Subcutaneous abdominal adipose tissue (tissue), 5 donors: ENCODE measurements around the gene ACSL3.

ENCODE experiments used
- H3K27ac ChIP-seq: one replicate; pipeline ENCODE4 v1.7.0; 2013; ENCODE audit warnings: low read depth, mild to moderate bottlenecking, inconsistent platforms, low read length, moderate library complexity
- H3K27me3 ChIP-seq, 5 donors: one replicate each; pipeline ENCODE4 v1.7.0; 2013; ENCODE audit warnings: low read length in 5 of 5, inconsistent platforms in 1 of 5; ENCODE audit not compliant: control insufficient read depth in 5 of 5, insufficient read depth in 4 of 5
- H3K36me3 ChIP-seq, 5 donors: one replicate each; pipeline ENCODE4 v1.7.0; 2013; ENCODE audit warnings: low read length in 5 of 5; ENCODE audit not compliant: control insufficient read depth in 5 of 5, insufficient read depth in 5 of 5
- H3K4me1 ChIP-seq, 5 donors: one replicate each; pipeline ENCODE4 v1.7.0; 2013; ENCODE audit warnings: low read length in 5 of 5, mild to moderate bottlenecking in 3 of 5, moderate library complexity in 1 of 5; ENCODE audit not compliant: control insufficient read depth in 5 of 5, insufficient read depth in 5 of 5
- H3K4me3 ChIP-seq, 5 donors: one replicate each; pipeline ENCODE4 v1.7.0; 2013; ENCODE audit warnings: low read length in 5 of 5, low read depth in 1 of 5
- H3K9ac ChIP-seq, 5 donors: one replicate each; pipeline ENCODE4 v1.7.0; 2013; ENCODE audit warnings: low read length in 5 of 5, mild to moderate bottlenecking in 4 of 5, moderate library complexity in 3 of 5
- H3K9me3 ChIP-seq, 5 donors: one replicate each; pipeline ENCODE4 v1.7.0; 2013; ENCODE audit warnings: low read length in 5 of 5; ENCODE audit not compliant: control insufficient read depth in 5 of 5
- donor health status: healthy.
- donor health status: healthy.
- donor health status: healthy.
- donor health status: healthy.
- donor health status: healthy.

Gene ACSL3

DNA sequence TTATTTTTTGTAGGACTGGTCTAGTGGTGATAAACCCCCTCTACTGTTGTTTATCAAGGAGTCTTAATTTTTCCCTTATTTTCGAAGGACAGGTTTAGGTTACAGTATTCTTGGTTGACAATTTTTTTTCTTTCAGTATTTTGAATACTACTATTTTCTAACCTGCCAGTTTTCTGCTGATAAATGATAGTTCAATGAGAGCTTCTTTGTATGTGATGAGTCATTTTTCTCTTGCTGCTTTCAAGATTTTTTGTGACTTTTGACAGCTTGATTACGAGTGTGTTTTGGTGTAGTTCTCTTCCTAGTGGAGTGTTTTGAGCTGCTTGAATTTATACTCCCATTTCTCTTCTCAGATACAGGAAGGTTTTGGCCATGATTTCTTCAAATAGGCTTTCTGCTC, 77.5 kb downstream of the ACSL3 start:
- no peaks in the 10 kb centered on the region for H3K27me3 ChIP-seq
- H3K4me1 ChIP-seq: no peaks in the 10 kb centered on the region
- H3K4me3 ChIP-seq: peak overlapping the region in 1 of 5 donors; percentile 3
- H3K36me3 ChIP-seq: peaks cover 38 to 50% (median 46%) of the 10 kb centered on the region in 5 donors
- H3K9ac ChIP-seq: no peak overlapping the region
- peaks cover 4 to 12% (median 6%) of the 10 kb centered on the region in 5 donors for H3K9me3 ChIP-seq
- H3K27ac ChIP-seq: no peak overlapping the region

DNA sequence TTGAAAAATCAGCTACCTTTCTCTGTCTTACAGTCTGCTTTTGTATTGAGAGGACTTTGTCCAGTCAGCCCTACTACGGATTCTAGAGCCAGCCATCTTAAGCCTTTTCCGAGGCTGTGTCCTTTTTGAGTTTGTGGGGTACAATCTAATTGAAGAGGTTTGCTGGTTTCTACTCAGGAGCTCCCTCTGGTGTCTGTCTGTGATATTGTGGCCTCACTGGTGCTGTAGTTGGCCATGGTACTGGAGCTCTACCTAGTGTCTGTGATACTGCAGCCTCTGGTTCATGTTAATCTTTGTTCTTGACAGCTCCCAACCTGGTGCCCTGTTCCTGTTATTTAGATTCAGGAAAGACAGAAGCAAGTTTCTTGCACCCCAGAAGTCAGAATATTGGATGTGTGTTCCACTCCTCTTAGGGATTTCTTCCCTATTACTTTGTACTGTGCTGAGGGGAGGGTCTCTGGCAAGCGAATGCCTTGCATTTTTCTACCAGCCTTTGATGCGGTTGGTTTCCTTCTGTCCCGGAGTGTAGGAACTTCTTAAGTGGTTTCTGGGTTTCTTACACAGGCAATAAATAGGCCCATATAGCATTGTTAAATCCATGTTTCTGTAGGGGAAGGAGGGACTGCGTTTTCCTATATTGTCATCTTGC, 78.5 kb downstream of the ACSL3 start:
- Histone ChIP-seq H3K4me1 (peaks cover 0 to 4% (median 0%) of the 10 kb centered on the region in 5 donors), H3K4me3 (no peak overlapping the region), H3K9ac (no peak overlapping the region), H3K27ac (no peak overlapping the region), H3K9me3 (peaks cover 4 to 12% (median 6%) of the 10 kb centered on the region in 5 donors), H3K36me3 (peaks cover 30 to 43% (median 37%) of the 10 kb centered on the region in 5 donors), H3K27me3 (no peaks in the 10 kb centered on the region)

DNA sequence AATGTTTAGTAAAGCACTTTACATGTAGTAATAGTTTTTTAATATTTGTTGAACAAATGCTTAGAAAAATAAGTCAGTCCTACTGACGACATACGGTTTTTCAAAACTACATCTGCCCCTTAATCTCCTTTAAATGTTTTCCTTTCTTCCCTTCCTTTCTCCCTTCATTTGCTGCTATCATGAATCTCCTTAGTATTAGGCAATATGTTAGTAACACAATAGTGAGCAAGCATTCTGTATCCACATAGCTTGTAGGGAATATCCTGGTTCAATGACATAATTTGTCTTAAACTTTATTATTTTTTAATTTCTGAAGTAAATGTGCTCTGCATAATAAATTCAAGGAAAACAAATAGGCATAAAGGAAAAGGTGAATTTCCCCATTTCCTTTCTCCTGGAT, 79.1 kb downstream of the ACSL3 start:
- H3K9ac ChIP-seq: no peak overlapping the region

DNA sequence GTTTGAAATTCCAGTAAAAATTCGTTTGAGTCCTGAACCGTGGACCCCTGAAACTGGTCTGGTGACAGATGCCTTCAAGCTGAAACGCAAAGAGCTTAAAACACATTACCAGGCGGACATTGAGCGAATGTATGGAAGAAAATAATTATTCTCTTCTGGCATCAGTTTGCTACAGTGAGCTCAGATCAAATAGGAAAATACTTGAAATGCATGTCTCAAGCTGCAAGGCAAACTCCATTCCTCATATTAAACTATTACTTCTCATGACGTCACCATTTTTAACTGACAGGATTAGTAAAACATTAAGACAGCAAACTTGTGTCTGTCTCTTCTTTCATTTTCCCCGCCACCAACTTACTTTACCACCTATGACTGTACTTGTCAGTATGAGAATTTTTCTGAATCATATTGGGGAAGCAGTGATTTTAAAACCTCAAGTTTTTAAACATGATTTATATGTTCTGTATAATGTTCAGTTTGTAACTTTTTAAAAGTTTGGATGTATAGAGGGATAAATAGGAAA, 80.7 kb downstream of the ACSL3 start:
- Histone ChIP-seq H3K4me1 (peaks cover 0 to 8% (median 0%) of the 10 kb centered on the region in 5 donors), H3K27me3 (no peaks in the 10 kb centered on the region), H3K36me3 (peaks cover 17 to 29% (median 20%) of the 10 kb centered on the region in 5 donors), H3K27ac (no peak overlapping the region), H3K9me3 (peaks cover 4 to 12% (median 6%) of the 10 kb centered on the region in 5 donors), H3K9ac (no peak overlapping the region), H3K4me3 (no peak overlapping the region)

More for the DNA sequence above, 79.1 kb downstream of the ACSL3 start:
- H3K27me3 ChIP-seq: no peaks in the 10 kb centered on the region
- peaks cover 24 to 37% (median 30%) of the 10 kb centered on the region in 5 donors for H3K36me3 ChIP-seq
- peaks cover 4 to 12% (median 6%) of the 10 kb centered on the region in 5 donors for H3K9me3 ChIP-seq
- H3K4me3 ChIP-seq: no peak overlapping the region
- H3K4me1 ChIP-seq: peaks cover 0 to 8% (median 0%) of the 10 kb centered on the region in 5 donors
- no peak overlapping the region for H3K27ac ChIP-seq

DNA sequence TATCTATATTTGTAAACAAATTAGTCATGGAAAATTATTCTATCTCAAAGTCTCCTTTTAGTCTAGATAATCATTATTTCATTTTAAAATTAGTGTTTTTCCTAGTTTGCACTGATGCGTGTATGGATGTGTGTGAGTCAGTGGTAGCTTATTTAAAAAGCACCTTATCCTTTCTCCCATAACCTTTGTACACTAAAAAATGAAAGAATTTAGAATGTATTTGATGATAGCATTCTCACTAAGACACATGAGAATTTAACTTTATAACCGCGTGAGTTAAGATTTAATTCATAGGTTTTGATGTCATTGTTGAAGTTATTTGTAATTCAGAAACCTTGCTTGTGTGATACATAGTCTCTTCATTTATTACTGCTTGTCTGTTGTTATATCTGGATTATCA, 81.7 kb downstream of the ACSL3 start:
- Histone ChIP-seq H3K9ac (no peak overlapping the region), H3K27me3 (no peaks in the 10 kb centered on the region), H3K4me3 (no peak overlapping the region), H3K4me1 (peaks cover 0 to 8% (median 0%) of the 10 kb centered on the region in 5 donors), H3K9me3 (peaks cover 4 to 12% (median 4%) of the 10 kb centered on the region in 5 donors), H3K27ac (no peak overlapping the region), H3K36me3 (peaks cover 9 to 24% (median 14%) of the 10 kb centered on the region in 5 donors)

DNA sequence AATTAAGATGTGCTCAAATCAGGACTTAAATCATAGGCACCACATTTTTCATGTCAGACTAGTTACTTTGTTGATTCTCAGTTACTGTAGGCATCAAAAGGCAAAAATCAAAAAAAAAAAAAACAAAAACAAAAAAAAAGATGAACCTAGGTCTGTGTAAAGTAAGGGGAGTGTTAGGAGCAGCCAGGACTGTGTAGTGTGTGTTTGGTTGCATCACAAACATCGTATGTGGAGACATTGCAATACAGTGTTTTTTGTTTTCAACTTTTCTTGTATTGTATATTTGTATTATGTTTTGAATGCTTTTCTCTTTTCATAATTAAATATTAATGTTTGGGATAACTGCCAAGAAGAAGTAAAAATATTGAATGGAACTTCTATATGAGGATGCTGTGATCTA, 82.1 kb downstream of the ACSL3 start:
- Histone ChIP-seq H3K36me3 (peaks cover 9 to 21% (median 14%) of the 10 kb centered on the region in 5 donors), H3K9me3 (peaks cover 3 to 11% (median 4%) of the 10 kb centered on the region in 5 donors), H3K9ac (no peak overlapping the region), H3K4me1 (peaks cover 0 to 8% (median 0%) of the 10 kb centered on the region in 5 donors), H3K27me3 (no peaks in the 10 kb centered on the region), H3K27ac (no peak overlapping the region), H3K4me3 (no peak overlapping the region)

DNA sequence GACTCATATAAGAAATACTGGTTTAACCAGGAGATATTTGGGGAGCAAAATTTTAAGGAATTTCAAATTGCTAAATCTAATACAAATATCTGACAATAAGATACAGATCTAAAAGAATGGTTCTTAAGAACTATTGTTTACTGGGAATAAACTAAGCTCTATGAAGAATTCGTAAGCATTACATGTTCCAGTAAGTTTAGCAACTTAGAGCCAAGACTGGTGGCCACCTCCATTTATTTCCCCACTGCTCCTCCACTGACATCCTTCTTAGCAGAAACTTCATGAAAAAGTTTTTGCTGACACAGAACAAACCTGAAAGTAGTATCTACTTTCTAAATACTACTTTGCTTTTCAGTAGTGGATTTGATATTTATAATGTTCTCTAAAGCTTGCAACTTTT, 83.0 kb downstream of the ACSL3 start:
- Histone ChIP-seq H3K4me1 (peaks cover 0 to 8% (median 0%) of the 10 kb centered on the region in 5 donors), H3K27ac (peak overlapping the region; percentile 61), H3K9ac (no peak overlapping the region), H3K36me3 (peaks cover 9 to 16% (median 14%) of the 10 kb centered on the region in 5 donors), H3K27me3 (no peaks in the 10 kb centered on the region), H3K9me3 (peaks cover 0 to 4% (median 0%) of the 10 kb centered on the region in 5 donors), H3K4me3 (no peak overlapping the region)

DNA sequence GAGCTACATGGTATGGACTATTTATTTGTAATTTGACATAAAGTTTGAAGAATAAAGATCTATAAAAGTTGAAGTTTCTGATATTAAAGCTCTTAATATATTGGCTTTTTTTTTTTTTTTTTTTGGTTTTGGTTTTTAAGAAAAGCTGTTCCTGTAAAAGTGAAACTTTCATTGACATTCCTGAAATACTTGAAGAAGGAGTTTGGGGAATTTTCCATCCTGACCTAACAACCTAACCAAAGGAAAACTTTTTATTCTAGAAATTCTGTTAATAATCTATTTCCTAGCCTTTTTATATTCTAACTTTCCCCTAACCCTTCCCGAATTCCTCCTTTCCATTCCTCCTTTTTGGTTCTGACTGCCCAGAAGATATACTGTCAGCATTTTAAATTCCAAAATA, 83.7 kb downstream of the ACSL3 start:
- H3K4me1 ChIP-seq: peaks cover 0 to 8% (median 0%) of the 10 kb centered on the region in 5 donors
- H3K9ac ChIP-seq: no peak overlapping the region
- H3K36me3 ChIP-seq: peaks cover 9 to 15% (median 11%) of the 10 kb centered on the region in 5 donors
- peak overlapping the region; percentile 61 for H3K27ac ChIP-seq
- H3K9me3 ChIP-seq: no peaks in the 10 kb centered on the region
- H3K4me3 ChIP-seq: no peak overlapping the region
- H3K27me3 ChIP-seq: no peaks in the 10 kb centered on the region

DNA sequence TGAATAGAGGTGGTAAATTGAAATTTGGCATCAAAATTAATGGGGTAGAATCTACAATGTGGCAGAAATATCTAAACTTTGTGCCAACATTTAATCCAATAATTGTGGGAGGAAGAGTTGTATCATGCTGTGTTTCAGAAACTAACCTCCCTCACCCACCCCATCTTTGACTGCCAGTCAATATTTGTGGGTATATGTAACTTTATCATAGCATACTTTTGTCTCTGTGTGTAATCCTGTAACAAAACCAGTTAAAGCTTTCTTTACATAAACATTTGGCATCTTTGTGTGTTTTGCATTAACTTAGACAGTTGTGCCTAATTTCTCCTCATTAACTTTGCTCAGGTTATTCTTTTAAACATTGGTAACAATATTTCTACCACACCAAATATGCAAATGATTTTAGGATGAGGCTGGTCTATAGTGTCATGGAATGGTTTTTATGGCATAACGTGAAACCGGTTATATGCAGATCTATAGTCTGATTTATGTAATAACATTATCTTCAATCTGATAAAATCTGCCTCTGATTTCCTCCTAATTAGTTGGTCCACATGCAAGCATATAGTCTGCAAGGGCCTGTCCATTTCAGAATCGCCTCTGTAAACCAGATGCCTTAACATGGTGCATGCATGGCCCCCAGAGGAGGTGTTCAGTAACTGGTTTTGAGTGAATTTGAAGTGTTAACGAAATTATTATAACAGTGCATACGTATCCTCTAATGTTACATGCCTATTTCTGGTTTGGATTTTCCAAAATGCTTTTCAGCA, 84.3 kb downstream of the ACSL3 start:
- Histone ChIP-seq H3K4me1 (peaks cover 0 to 8% (median 0%) of the 10 kb centered on the region in 5 donors), H3K9me3 (no peaks in the 10 kb centered on the region), H3K27me3 (no peaks in the 10 kb centered on the region), H3K9ac (no peak overlapping the region), H3K4me3 (no peak overlapping the region), H3K36me3 (peaks cover 7 to 12% (median 11%) of the 10 kb centered on the region in 5 donors), H3K27ac (no peak overlapping the region)

DNA sequence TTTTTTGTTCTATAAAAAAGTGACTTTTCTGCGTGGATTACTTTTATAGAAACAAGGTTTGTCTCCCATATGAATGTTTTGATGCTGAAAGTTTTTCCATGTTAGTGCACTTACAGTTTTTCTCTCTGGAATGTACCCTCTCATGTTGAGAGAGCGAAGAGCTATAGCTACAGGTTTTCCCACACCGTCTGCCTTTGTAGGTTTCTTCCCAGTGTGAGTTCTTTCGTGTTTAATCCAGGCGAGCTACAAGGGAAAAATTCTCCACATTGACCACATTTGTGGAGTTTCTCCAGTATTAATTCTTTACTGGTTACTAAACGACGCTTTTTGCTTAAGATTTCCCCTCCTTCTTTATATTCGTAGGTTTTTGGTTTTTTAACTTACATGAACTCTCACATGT, 85.1 kb downstream of the ACSL3 start:
- Histone ChIP-seq H3K4me1 (peaks cover 0 to 8% (median 0%) of the 10 kb centered on the region in 5 donors), H3K27me3 (no peaks in the 10 kb centered on the region), H3K9me3 (no peaks in the 10 kb centered on the region), H3K27ac (no peak overlapping the region), H3K4me3 (no peak overlapping the region), H3K36me3 (peaks cover 4 to 7% (median 5%) of the 10 kb centered on the region in 5 donors), H3K9ac (no peak overlapping the region)
